Measurements from ENCODE around the gene RASAL2. TPM values are rescaled to one million over a fixed set of nuclear protein-coding genes. Genes with fewer than 3 reads are reported as not detected.

RASAL2 gene
- total RNA-seq, 1 experiment from 2014 or later = 22.2 TPM

DNA sequence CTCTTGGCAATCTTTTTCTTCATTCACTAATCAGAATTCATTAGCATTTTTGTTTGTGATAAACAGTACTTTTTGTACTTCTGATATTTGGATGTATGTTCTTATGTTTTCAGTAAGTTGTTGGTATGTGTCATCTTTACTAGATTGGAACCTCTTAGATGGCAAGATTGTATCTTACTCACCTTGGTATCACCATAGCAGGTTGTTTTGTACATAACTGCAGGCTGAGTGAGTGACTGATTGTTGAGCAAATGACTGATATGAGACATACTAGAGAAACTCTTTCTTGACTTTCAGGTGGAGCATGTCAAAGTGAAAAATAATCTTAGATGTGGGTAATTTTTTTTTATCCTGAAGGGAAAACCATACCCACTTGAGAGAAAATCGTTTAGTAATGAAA lies 229.2 kb downstream of the RASAL2 start:
- no peak overlapping the region for H3K23ac ChIP-seq (ENCODE audit: insufficient read length, low read depth, low read length)
- H3K4me1 ChIP-seq (ENCODE audit: insufficient read depth, low read length) = no peaks in the 10 kb centered on the region
- no peak overlapping the region for H4K91ac ChIP-seq (ENCODE audit: insufficient read length, low read depth, low read length)
- H3K27me3 Mint-ChIP-seq (ENCODE audit: low read depth) = no peaks in the 10 kb centered on the region
- DNase-seq = no peak
- no peaks in the 10 kb centered on the region for H3K23me2 ChIP-seq (ENCODE audit: insufficient read length, low read depth, low read length, poor library complexity, severe bottlenecking)
- no peak overlapping the region for H4K5ac ChIP-seq (ENCODE audit: insufficient read length, low read depth, low read length)
- no peaks in the 10 kb centered on the region; the same call in 1 of the 2 replicates for H3K79me2 ChIP-seq (ENCODE audit: insufficient read depth, low read length)
- no peak overlapping the region for H2BK120ac ChIP-seq (ENCODE audit: low read depth, low read length, poor library complexity, severe bottlenecking)
- H3T11ph ChIP-seq (ENCODE audit: low read length) = no peak overlapping the region
- no CpG with 5 or more reads among the region's 1 CpG for WGBS (ENCODE audit: extremely low coverage, insufficient read length, low lambda C conversion rate)
- no peak overlapping the region for H3K4me2 ChIP-seq (ENCODE audit: insufficient read depth, insufficient read length, low read length)
- no peak overlapping the region for H3K4ac ChIP-seq (ENCODE audit: low read depth, low read length)
- no peak for TF ChIP-seq CTCF (conservative IDR thresholded peaks at IDR 0.05)
- H3K9me3 ChIP-seq (ENCODE audit: control insufficient read depth, low read depth, low read length) = no peaks in the 10 kb centered on the region
- peaks cover 2 to 11% of the 10 kb centered on the region in 2 experiments for H3K4me1 Mint-ChIP-seq
- no peak overlapping the region for H2AFZ ChIP-seq (ENCODE audit: low read length)
- no peak overlapping the region for H3K14ac ChIP-seq (ENCODE audit: insufficient read depth, low read length)
- peaks cover 2% of the 10 kb centered on the region for H3K79me1 ChIP-seq (ENCODE audit: insufficient read depth, low read depth, low read length, poor library complexity, severe bottlenecking)
- H3K36me3 Mint-ChIP-seq (ENCODE audit: insufficient read depth in 1 of 3, low read depth in 3 of 3) = no peaks in the 10 kb centered on the region
- no peak overlapping the region for H4K8ac ChIP-seq (replicated peaks; ENCODE audit: insufficient read length, low read depth, low read length)
- no peak overlapping the region for H3K27ac ChIP-seq (ENCODE audit: insufficient read length, low read depth, low read length)
- H3K56ac ChIP-seq (ENCODE audit: insufficient read length, low read depth, low read length) = no peak overlapping the region
- no peak overlapping the region for H2BK5ac ChIP-seq (ENCODE audit: insufficient read length, low read length)
- H4K20me1 ChIP-seq (ENCODE audit: control insufficient read depth, insufficient read depth, insufficient read length) = no peaks in the 10 kb centered on the region
- H2AK5ac ChIP-seq (ENCODE audit: insufficient read length, low read length) = no peak overlapping the region
- H3K9ac ChIP-seq (ENCODE audit: extremely low read depth, insufficient read length, low read length) = no peak overlapping the region
- no peaks in the 10 kb centered on the region for H3K9me3 Mint-ChIP-seq
- no peaks in the 10 kb centered on the region for H3K27me3 ChIP-seq (ENCODE audit: insufficient read depth, low read length)
- no peak overlapping the region for H2BK20ac ChIP-seq (ENCODE audit: low read depth, low read length, poor library complexity, severe bottlenecking)
- no peak overlapping the region for H3K4me3 Mint-ChIP-seq
- no peak overlapping the region for H2BK15ac ChIP-seq (ENCODE audit: low read depth, low read length)
- no peak overlapping the region for H3K18ac ChIP-seq (ENCODE audit: insufficient read length, low read depth, low read length)
- H3K27ac Mint-ChIP-seq = no peak overlapping the region
- H2BK12ac ChIP-seq (ENCODE audit: insufficient read length, low read depth, low read length) = no peak overlapping the region
